SK-N-SH (cell line): ENCODE data around the gene SPOCK1.

Experiments
- EZH2phosphoT487 ChIP-seq: fragments of 200-600 bp; sonication (generic); IDR thresholded peaks from 2 replicates; pipeline ENCODE4 v1.6.1; 2017; ENCODE audit warnings: low read depth, mixed run types, mild to moderate bottlenecking, antibody characterized with exemption, moderate library complexity, borderline replicate concordance
- JUND ChIP-seq: IDR thresholded peaks from 2 replicates; pipeline ENCODE4 v1.4.0; 2012
- POLR2AphosphoS5 ChIP-seq: IDR thresholded peaks from 2 replicates; pipeline ENCODE4 v1.6.1; 2012; ENCODE audit warnings: low read depth, low read length
- RAD21 ChIP-seq: IDR thresholded peaks from 2 replicates; pipeline ENCODE4 v1.6.1; 2012; ENCODE audit warnings: mild to moderate bottlenecking, low read length
- SMC3 ChIP-seq: IDR thresholded peaks from 2 replicates; pipeline ENCODE4 v1.6.1; 2012; ENCODE audit warnings: low read depth, low read length, improper control_type of control experiment
- YY1 ChIP-seq: IDR thresholded peaks from 2 replicates; pipeline ENCODE4 v1.4.0; 2012; ENCODE audit warnings: low read depth, mild to moderate bottlenecking
- TF ChIP-seq, protein P1 (sequence below): fragments of 200-600 bp; sonication (generic); IDR thresholded peaks from 2 replicates; pipeline ENCODE4 v1.6.1; 2017; ENCODE audit warnings: antibody characterized with exemption, mild to moderate bottlenecking, moderate library complexity
- TF ChIP-seq, protein P2 (sequence below): fragments of 150-350 bp; IDR thresholded peaks from 2 replicates; pipeline ENCODE4 v1.6.1; 2017; ENCODE audit warnings: antibody characterized with exemption, low read length, low read depth, borderline replicate concordance
- TF ChIP-seq, protein P3 (sequence below): IDR thresholded peaks from 2 replicates; pipeline ENCODE4 v1.6.1; 2012; ENCODE audit warnings: mild to moderate bottlenecking, low read depth, low read length, moderate library complexity

DNA sequence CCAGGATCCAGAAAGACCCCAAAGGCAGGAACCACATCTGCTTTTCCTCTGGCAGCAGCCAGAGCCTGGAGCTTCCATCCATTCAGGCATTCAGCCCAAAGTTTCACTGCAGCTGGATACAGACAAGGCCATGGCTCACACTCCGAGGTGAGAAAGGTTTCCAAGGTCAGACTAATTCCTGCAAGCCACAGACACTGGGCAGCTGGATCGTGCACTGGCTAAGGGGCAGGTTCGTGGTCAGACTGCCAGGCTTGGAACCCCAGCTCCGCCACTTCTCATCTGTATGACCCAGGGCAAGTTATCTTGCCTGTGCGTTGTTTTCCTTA lies 36.9 kb downstream of the SPOCK1 start:
- TF ChIP-seq EZH2phosphoT487 (no peak), RAD21 (no peak), YY1 (no peak), JUND (no peak), POLR2AphosphoS5 (no peak), SMC3 (no peak)
- TF ChIP-seq, protein P1, sequence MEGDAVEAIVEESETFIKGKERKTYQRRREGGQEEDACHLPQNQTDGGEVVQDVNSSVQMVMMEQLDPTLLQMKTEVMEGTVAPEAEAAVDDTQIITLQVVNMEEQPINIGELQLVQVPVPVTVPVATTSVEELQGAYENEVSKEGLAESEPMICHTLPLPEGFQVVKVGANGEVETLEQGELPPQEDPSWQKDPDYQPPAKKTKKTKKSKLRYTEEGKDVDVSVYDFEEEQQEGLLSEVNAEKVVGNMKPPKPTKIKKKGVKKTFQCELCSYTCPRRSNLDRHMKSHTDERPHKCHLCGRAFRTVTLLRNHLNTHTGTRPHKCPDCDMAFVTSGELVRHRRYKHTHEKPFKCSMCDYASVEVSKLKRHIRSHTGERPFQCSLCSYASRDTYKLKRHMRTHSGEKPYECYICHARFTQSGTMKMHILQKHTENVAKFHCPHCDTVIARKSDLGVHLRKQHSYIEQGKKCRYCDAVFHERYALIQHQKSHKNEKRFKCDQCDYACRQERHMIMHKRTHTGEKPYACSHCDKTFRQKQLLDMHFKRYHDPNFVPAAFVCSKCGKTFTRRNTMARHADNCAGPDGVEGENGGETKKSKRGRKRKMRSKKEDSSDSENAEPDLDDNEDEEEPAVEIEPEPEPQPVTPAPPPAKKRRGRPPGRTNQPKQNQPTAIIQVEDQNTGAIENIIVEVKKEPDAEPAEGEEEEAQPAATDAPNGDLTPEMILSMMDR, result peak; percentile 2; the same call in 1 of the 2 replicates
- TF ChIP-seq, protein P2, sequence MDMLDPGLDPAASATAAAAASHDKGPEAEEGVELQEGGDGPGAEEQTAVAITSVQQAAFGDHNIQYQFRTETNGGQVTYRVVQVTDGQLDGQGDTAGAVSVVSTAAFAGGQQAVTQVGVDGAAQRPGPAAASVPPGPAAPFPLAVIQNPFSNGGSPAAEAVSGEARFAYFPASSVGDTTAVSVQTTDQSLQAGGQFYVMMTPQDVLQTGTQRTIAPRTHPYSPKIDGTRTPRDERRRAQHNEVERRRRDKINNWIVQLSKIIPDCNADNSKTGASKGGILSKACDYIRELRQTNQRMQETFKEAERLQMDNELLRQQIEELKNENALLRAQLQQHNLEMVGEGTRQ, result no peak
- TF ChIP-seq, protein P3, sequence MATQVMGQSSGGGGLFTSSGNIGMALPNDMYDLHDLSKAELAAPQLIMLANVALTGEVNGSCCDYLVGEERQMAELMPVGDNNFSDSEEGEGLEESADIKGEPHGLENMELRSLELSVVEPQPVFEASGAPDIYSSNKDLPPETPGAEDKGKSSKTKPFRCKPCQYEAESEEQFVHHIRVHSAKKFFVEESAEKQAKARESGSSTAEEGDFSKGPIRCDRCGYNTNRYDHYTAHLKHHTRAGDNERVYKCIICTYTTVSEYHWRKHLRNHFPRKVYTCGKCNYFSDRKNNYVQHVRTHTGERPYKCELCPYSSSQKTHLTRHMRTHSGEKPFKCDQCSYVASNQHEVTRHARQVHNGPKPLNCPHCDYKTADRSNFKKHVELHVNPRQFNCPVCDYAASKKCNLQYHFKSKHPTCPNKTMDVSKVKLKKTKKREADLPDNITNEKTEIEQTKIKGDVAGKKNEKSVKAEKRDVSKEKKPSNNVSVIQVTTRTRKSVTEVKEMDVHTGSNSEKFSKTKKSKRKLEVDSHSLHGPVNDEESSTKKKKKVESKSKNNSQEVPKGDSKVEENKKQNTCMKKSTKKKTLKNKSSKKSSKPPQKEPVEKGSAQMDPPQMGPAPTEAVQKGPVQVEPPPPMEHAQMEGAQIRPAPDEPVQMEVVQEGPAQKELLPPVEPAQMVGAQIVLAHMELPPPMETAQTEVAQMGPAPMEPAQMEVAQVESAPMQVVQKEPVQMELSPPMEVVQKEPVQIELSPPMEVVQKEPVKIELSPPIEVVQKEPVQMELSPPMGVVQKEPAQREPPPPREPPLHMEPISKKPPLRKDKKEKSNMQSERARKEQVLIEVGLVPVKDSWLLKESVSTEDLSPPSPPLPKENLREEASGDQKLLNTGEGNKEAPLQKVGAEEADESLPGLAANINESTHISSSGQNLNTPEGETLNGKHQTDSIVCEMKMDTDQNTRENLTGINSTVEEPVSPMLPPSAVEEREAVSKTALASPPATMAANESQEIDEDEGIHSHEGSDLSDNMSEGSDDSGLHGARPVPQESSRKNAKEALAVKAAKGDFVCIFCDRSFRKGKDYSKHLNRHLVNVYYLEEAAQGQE, result no peak
